ENCODE measurements around the gene TM4SF18.

- TF ChIP-seq CTCF (IDR thresholded peaks at IDR 0.05) (no peak), RAD21 (IDR thresholded peaks at IDR 0.05; ENCODE audit: low read length) (no peak), REST (IDR thresholded peaks at IDR 0.05; ENCODE audit: low read depth, low read length) (no peak), EZH2phosphoT487 (IDR thresholded peaks at IDR 0.05; ENCODE audit: borderline replicate concordance, low read depth) (no peak), MAX (IDR thresholded peaks at IDR 0.05; ENCODE audit: low read depth) (no peak), SIN3A (IDR thresholded peaks at IDR 0.05; ENCODE audit: borderline replicate concordance, low read depth, low read length) (no peak), ZBTB33 (IDR thresholded peaks at IDR 0.05; ENCODE audit: borderline replicate concordance, low read depth) (no peak), EP300 (IDR thresholded peaks at IDR 0.05; ENCODE audit: borderline replicate concordance in 1 of 2, low read depth in 1 of 2, low read length in 1 of 2) (no peak), MXI1 (IDR thresholded peaks at IDR 0.05; ENCODE audit: low read depth, low read length) (no peak), FOXJ3 (CRISPR knock-in tag; IDR thresholded peaks at IDR 0.05) (no peak), ELF1 (IDR thresholded peaks at IDR 0.05) (no peak), USF2 (IDR thresholded peaks at IDR 0.05; ENCODE audit: borderline replicate concordance, low read depth, low read length) (no peak), POLR2AphosphoS5 (IDR thresholded peaks at IDR 0.05; ENCODE audit: low read depth, low read length) (no peak), TAF1 (IDR thresholded peaks at IDR 0.05; ENCODE audit: borderline replicate concordance, low read depth, low read length) (no peak)
Observed at GRCh38 chr3:149306751-149307434, 26.5 kb downstream of the TM4SF18 start.
